ENCODE results near the gene CCDC33.
A peak's percentile ranks its signal among the peaks of the same experiment; 100 is the strongest.

Gene CCDC33

GRCh38 chr15:74229686-74230085, 6.4 kb upstream of the CCDC33 start:
- DNase-seq (ENCODE audit: low spot score): no peak

- DNase-seq (ENCODE audit: low spot score): no peak
Measured at GRCh38 chr15:74231475-74231874, 4.7 kb upstream of the CCDC33 start.

DNA sequence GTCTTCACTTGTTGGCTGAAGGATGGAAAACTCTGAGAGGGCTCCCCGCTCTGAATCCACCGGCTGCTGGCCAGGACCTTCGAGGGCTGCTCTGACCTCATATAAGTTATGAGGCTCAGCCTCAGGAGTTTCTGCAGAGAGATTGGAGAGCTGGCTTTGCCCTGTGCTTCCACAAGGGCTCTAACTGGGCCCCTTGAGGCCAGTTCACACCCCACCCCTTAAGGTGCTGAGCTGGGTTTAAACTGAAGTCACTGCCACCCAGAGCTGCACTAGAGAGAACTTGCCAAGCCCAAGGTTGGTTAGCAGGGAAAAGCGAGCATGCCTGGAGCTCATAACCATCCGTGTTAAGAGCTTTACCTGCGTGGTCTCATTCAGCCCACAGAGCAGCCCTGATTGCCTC, 2.8 kb upstream of the CCDC33 start:
- DNase-seq (ENCODE audit: low spot score): no peak

DNA sequence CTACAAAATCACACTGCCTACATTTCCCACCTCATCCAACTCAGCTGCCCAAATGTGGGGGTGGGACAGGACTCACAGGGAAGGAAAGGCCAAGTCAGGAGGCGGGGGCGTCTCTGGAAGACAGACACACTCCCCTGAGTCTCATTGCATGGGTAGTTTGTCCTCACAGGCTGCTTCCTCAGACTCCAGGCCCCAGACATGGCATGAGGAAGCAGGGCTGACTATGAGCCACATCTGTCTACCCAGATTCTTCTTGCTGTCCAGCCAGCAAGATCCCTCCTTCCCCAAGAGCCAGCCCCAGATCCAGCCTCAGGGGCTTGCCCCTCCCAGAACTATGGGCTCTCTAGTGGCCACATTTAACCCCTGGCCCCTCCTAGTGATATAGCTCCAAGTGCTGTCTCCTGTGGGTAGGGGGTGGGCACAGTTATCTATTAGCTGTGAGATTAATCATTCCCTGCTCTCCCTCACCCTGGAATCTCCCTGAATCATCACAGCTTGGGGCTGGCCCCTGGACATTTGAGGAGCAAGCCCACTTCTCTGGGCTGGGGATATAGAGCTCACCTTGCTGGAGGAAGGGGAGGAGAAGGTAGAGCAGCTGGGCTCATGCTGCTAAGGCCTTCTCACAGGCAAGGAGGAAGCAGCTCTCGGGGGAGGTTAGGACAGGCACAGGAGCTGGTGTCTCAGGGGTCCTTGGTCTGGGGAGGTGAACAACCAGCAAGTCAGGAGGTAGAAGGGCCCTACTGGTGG, 2.1 kb upstream of the CCDC33 start:
- no peak for DNase-seq (ENCODE audit: low spot score)

GRCh38 chr15:74234598-74234875, 1.6 kb upstream of the CCDC33 start:
- no peak for DNase-seq (ENCODE audit: low spot score)

DNA sequence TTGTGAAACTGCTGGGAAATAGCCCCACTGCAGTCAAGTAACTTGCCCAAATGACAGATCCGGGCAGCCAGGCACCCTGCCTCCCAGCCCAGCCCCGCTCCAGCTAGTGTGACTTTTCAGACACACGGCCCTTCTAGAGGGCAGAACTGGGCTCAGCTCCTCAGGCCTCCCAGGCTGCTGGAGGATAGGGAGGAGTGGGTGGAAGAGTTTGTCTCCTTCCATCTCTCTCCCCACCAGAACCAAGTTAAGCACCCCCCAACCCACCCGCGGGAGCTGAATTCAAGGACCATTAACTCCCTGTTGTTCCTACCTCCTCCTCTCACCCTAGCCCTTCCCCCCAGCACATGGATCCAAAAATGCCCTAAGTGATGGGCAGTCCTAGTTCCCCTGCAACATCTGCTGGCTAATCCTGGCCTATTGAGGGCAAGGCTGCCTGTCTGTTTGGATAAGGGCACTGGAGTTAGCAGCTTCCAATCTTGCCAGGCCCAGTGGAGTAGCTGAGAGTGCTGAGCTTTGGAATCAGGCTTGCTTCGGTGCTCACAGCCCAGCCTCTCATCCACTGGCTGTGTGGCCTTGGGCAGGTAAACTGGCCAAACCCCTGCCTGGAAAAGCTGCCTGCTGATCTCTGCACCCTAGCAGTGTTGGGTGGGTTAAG, 3.1 kb downstream of the CCDC33 start:
- DNase-seq (ENCODE audit: low spot score): no peak

DNA sequence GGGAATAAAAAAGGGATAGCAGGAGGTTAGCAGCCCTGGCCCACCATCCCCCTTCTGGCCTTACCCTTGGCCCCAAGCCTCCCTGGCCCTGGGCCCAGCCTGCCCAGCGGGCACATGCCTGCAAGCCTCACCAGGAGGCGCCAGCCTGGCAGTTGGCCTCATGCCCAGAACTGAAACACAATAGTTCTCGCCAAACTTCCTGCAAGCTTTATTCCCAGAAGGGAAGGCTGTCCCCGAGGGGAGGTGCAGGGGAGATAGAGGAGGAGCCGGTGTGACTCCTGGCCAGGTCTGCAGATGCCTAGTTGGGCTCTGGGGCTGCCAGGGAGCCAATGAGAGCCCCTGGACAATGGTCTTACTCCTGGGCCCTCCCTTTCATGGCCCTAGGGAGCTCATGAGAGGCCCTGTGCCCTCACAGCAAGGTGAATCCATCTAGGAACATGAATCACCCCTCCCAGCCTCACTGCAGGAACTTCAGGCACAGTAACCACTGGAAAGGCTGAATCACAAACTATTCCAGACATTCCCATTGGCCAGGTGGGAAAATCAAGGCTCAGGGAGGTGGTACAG, 4.0 kb downstream of the CCDC33 start:
- DNase-seq (ENCODE audit: low spot score): peak; percentile 71

DNA sequence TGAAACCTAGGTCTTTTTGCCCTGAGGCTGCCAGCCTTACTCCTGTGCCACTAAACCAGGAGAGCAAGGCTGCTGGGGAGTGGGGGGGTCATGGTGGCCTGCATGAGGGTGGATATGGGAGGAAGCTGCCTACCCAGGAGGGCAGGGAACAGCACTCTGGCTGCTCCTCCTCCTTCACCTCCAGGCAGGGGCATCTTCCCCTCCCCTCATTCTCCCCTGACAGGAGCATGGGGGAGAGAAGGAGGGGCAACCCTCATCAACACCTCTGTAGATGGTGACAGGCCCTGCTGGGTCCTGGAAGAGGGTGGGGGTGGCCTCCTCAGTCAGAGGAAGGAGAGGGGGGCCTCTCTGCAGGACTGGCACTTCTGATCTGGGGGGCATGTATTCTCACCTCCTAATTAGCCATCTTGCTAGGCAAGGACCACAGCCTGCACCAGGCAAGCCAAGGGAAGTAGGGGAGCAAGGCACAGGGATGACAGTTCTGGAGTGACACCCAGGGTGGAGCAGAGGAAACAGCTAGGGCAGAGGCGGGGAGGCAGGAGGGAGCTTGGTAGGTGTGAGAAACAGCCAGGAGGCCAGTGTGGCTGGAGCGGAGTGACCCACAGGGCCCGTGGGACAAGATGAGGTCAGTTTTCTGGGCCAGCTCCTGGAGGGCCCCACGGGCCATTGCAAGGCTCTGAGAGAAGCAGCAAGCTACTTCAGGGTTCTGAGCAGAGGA, 4.9 kb downstream of the CCDC33 start:
- no peak for DNase-seq (ENCODE audit: low spot score)

GRCh38 chr15:74242441-74243185, 6.5 kb downstream of the CCDC33 start:
- DNase-seq (ENCODE audit: low spot score): no peak

- DNase-seq (ENCODE audit: low spot score): no peak
Measured at GRCh38 chr15:74243431-74243830, 7.3 kb downstream of the CCDC33 start.

GRCh38 chr15:74244822-74245341, 8.8 kb downstream of the CCDC33 start:
- no peak for DNase-seq (ENCODE audit: low spot score)

DNA sequence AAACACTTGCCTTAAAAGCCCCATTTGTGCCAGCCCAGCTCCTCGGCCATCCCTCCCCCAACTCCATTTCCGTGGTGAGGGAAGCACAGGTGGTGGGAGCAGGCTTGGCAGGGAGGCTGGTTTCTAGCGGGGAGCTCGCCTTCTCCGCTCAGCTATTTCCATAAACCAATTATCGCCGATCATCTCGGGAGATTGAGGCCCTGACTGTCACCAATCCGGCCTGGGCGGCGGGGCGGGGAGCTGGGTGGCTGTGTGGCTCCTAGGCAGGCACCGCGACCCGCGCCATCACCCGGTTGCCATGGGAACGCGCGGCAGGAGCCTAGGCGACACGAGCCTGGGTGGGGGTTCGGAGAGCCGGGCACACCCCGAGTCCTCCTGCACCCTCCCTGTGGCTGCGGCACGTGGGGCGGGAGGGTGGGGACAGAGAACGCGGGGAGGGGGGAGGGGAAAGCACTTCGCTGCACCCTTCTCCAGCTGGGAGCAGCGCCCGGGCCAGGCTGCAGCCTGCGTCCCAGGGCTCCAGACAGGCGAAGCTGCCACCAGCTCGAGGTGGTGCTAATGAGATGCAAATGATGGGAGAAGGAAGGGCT, 9.3 kb downstream of the CCDC33 start:
- no peak for DNase-seq (ENCODE audit: low spot score)

- DNase-seq (ENCODE audit: low spot score): no peak
Measured at GRCh38 chr15:74250266-74250665, 14.1 kb downstream of the CCDC33 start.

GRCh38 chr15:74251131-74251811, 15.1 kb downstream of the CCDC33 start:
- no peak for DNase-seq (ENCODE audit: low spot score)

- DNase-seq (ENCODE audit: low spot score): no peak
Measured at GRCh38 chr15:74252291-74252690, 16.2 kb downstream of the CCDC33 start.

GRCh38 chr15:74252721-74253120, 16.6 kb downstream of the CCDC33 start:
- no peak for DNase-seq (ENCODE audit: low spot score)

DNA sequence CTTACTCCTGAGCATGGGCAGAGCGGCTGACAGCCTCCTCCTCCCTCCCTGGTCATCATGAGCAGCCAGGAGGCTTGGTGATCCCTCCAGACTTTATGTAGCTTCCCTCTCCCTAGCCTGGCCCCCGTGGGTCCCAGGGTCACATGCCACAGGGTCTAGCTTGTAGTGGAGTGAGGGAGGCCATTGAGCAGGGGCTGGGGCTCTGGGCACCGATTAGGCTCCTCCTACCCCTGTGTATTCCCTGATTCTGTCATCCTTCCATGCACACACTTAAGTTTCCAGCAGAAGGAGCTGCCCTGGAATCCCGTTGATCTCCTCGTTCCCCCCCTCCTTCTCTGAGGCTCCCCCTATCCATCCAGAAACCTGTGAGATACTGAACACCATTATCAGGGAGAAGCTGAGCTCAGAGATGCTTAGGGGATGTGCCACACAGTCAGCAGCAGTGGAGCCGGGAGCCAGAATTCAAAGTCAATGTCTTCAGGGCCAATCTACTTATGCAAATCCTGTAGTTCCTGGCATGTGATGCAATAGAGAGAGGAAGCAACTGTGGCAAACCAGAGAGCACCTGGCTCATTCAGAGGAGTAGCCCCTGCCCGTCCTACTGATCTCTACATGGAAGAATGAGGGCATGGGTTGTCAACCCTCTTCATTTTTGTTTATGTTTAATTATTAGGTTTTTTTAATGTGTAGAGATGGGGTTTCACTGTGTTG, 17.2 kb downstream of the CCDC33 start:
- DNase-seq (ENCODE audit: low spot score): no peak

- no peak for DNase-seq (ENCODE audit: low spot score)
Measured at GRCh38 chr15:74257105-74257504, 21.0 kb downstream of the CCDC33 start.

- no peak for DNase-seq (ENCODE audit: low spot score)
Measured at GRCh38 chr15:74257623-74258022, 21.5 kb downstream of the CCDC33 start.

DNA sequence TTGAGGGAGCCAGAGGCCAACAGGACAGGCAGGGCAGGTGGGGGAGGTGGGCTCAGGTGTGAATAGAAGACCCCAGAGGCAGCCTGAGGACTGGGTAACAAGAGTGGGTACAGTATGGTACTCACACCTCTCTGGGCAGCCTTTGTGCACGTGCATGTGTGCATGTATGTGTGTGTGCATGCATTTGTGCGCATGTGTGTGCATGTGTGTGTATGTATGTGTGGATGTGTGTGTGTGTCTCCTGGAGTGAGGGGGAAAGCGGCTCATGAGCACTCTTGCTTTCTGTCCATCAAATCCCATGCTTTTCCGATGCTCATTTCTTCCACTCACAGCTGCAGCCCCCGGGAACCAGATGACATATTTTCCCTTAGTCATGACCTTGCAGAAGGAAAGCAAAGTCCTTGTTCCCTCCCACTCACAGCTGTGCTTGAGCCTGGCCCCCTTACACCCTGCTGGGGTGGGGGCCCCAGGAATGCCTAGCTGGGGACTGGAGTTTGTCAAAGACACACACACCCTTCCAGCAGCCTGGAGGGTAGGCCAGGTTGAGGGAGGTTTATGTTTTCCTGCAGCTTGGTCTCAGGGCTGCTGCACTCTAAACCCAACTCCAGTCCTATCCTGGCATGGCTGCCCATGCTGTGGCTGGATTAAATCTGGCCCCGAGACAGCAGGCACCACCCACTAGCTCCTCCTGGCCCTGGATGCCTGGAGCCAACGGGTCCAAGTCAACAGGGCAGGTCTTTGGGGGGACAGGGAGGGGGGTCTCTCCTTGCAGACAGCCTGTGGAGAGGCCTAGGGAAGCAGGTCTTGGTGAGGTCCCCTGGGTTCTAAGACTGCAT, 22.5 kb downstream of the CCDC33 start:
- DNase-seq (ENCODE audit: low spot score): no peak

Measured in COLO829 (cell line).